CD4-positive, CD25-positive, alpha-beta regulatory T cell (primary cell): Measurements from ENCODE around the gene U2AF1L4. TPM values are rescaled to one million over a fixed set of nuclear protein-coding genes. Genes with fewer than 3 reads are reported as not detected.
A peak's percentile ranks its signal among the peaks of the same experiment; 100 is the strongest.

ENCODE experiments used
- ATAC-seq, 2 donors: fragments of 150-1000 bp; cut with Tn5 transposase; one replicate each; pipeline ENCODE4 v1.10.0; 2021; ENCODE audit warnings: low read depth in 2 of 2, moderate number of reproducible peaks in 2 of 2, moderate library complexity in 1 of 2
- DNase-seq, 3 donors: peaks; one replicate each; pipeline versions ENCODE4 v3.0.0 to v3.0.0-alpha.2; 2012 to 2022; ENCODE audit warnings: mixed read lengths in 1 of 3
- H3K27ac ChIP-seq: one replicate; pipeline ENCODE4 v1.7.0; 2013; ENCODE audit warnings: mild to moderate bottlenecking, low read length; ENCODE audit not compliant: insufficient read depth, poor library complexity, severe bottlenecking
- H3K27me3 ChIP-seq: one replicate; pipeline ENCODE4 v1.7.0; 2013; ENCODE audit warnings: low read length; ENCODE audit not compliant: control insufficient read depth, insufficient read depth
- H3K36me3 ChIP-seq: one replicate; pipeline ENCODE4 v1.7.0; 2013; ENCODE audit warnings: mild to moderate bottlenecking, low read length, moderate library complexity; ENCODE audit not compliant: control insufficient read depth, insufficient read depth
- H3K4me1 ChIP-seq: 2 replicates; pipeline ENCODE4 v1.7.0; 2013; ENCODE audit warnings: mild to moderate bottlenecking, low read length; ENCODE audit not compliant: insufficient read depth, control insufficient read depth, poor library complexity, severe bottlenecking
- H3K4me3 ChIP-seq: one replicate; pipeline ENCODE4 v1.7.0; 2013; ENCODE audit warnings: low read depth, mild to moderate bottlenecking, low read length, moderate library complexity
- H3K9me3 ChIP-seq, 2 experiments: 1 replicate in 1 of 2; 2 replicates in 1 of 2; pipeline ENCODE4 v1.7.0; 2013; ENCODE audit warnings: low read length in 2 of 2, mild to moderate bottlenecking in 1 of 2, moderate library complexity in 1 of 2; ENCODE audit not compliant: control insufficient read depth in 2 of 2
- H3K27ac Mint-ChIP-seq, 3 donors: one replicate each; pipeline ENCODE4 v1.8.0; 2020 to 2022; ENCODE audit warnings: mild to moderate bottlenecking in 3 of 3, mixed read lengths in 3 of 3, moderate library complexity in 2 of 3
- H3K27me3 Mint-ChIP-seq: one replicate; pipeline ENCODE4 v1.8.0; 2022; ENCODE audit warnings: mild to moderate bottlenecking, mixed read lengths
- H3K36me3 Mint-ChIP-seq: one replicate; pipeline ENCODE4 v1.8.0; 2020; ENCODE audit warnings: mixed read lengths
- H3K4me1 Mint-ChIP-seq, 4 donors: one replicate each; pipeline ENCODE4 v1.8.0; 2020 to 2022; ENCODE audit warnings: mixed read lengths in 4 of 4, mild to moderate bottlenecking in 1 of 4
- H3K4me3 Mint-ChIP-seq, 4 donors: one replicate each; pipeline ENCODE4 v1.8.0; 2020 to 2022; ENCODE audit warnings: mild to moderate bottlenecking in 4 of 4, mixed read lengths in 4 of 4, moderate library complexity in 3 of 4
- H3K9me3 Mint-ChIP-seq, 7 donors: one replicate each; pipeline ENCODE4 v1.8.0; 2020 to 2022; ENCODE audit warnings: mixed read lengths in 7 of 7, mild to moderate bottlenecking in 3 of 7, moderate library complexity in 2 of 7
- polyA plus RNA-seq, 4 donors: library from polyadenylated mRNA; unstranded; fragments of 300-500 nt; fragmentation: Illumina TruSeq; gene quantifications; one replicate each; pipeline ENCODE4 v1.2.3, GENCODE V29; 2021
- total RNA-seq: library from RNA; stranded (reverse); gene quantifications from one replicate; pipeline ENCODE4 v1.2.3, GENCODE V29; 2022

The U2AF1L4 gene
- total and polyA plus RNA-seq, 5 donors from 2014 or later = 48.4 to 70.8 (median 62.6) TPM

DNA sequence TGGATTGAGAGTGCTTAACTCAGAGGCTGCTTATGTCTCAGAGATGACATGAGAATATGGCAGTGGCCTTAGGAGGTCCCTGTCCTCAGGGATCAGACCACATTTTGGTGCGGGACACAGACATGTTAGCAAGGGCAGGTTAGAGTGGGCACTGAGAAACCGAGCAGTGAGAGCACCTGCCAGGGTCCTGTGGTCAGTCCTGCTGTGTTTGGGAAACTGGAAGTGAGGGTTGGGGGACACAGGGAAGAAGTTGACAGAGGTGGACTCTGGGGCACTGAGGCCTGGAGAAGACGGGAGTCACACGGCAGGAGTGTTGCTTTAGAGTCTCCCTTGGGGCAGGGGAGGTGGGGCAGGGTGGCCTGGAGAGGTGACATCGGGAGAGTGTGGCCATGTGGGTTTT is 10.3 kb downstream of the U2AF1L4 start:
- ATAC-seq (no peak), DNase-seq (no peak)
- no peaks in the 10 kb centered on the region for H3K27me3 ChIP-seq
- H3K4me3 ChIP-seq = no peak overlapping the region
- H3K36me3 ChIP-seq = peaks cover 70% of the 10 kb centered on the region
- H3K4me1 ChIP-seq = peaks cover 26% of the 10 kb centered on the region
- Mint-ChIP-seq H3K27ac (peak overlapping the region in 1 of 3 donors; percentile 80), H3K36me3 (peaks cover 31% of the 10 kb centered on the region), H3K9me3 (peaks cover 0 to 2% (median 0%) of the 10 kb centered on the region in 7 donors), H3K4me1 (peaks cover 0 to 44% (median 17%) of the 10 kb centered on the region in 4 donors), H3K4me3 (peak overlapping the region in 1 of 4 donors; percentile 5), H3K27me3 (no peaks in the 10 kb centered on the region)
- H3K9me3 ChIP-seq = no peaks in the 10 kb centered on the region
- H3K27ac ChIP-seq = no peak overlapping the region

DNA sequence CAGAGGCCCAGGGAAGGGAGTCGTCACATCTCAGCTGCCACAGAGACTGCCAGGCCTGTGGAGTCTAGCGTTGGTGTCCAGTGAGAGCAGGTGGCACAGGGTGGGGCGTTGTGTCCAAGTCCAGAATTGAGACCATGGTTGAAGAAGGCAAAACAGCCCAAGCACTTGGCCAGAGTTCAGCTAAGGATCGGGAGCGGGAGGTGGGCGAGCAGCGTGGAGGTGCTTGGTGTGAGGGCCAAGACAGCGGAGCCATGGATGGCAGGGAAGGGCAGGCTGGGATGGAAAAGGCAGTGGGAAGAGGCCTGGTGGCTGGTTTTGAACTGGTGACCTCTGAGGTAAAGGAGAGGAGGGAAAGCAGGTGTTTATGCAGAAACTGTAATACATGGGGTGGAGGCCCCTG is 10.9 kb downstream of the U2AF1L4 start:
- H3K4me3 Mint-ChIP-seq = peak overlapping the region in 2 of 4 donors; percentile 66 to 67

DNA sequence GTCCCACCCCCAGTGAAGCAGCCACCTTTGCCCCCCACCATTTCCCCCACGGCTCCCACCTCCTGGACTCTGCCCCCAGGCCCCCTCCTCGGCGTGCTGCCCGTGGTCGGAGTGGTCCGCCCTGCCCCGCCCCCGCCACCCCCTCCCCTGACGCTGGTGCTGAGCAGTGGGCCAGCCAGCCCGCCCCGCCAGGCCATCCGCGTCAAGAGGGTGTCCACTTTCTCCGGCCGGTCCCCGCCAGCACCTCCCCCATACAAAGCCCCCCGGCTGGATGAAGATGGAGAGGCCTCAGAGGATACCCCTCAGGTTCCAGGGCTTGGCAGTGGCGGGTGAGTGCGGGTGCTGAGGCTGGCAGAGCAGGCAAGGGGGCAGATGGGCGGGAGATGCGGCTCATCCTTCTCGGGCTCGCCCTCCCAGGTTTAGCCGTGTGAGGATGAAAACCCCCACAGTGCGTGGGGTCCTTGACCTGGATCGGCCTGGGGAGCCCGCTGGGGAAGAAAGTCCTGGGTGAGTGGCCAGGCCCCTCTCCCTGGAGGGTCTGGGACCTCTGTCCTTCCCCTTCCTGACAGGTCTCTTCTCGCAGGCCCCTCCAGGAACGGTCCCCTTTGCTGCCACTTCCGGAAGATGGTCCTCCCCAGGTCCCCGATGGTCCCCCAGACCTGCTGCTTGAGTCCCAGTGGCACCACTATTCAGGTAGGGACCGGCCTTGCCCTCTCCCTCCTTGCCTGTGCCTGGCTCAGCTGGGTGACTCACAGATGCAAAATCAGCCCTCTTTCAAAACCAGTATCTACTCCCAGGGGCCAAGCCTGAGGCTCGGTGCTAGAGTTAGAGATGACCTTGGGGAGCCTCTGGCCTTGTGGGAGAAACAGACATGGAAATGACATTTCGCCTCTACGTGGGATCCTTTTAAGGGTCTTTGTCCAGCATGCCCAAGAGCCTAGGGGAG is 11.8 kb downstream of the U2AF1L4 start:
- no peaks in the 10 kb centered on the region for H3K27me3 ChIP-seq
- H3K9me3 Mint-ChIP-seq = peaks cover 0 to 2% (median 0%) of the 10 kb centered on the region in 7 donors
- H3K4me1 Mint-ChIP-seq = peaks cover 0 to 32% (median 11%) of the 10 kb centered on the region in 4 donors
- no peak overlapping the region for H3K4me3 ChIP-seq
- no peak overlapping the region for H3K27ac ChIP-seq
- peak overlapping the region in 1 of 4 donors; percentile 67 for H3K4me3 Mint-ChIP-seq
- no peaks in the 10 kb centered on the region for H3K9me3 ChIP-seq
- H3K4me1 ChIP-seq = peaks cover 12% of the 10 kb centered on the region
- DNase-seq (no peak), ATAC-seq (no peak)
- H3K27me3 Mint-ChIP-seq = no peaks in the 10 kb centered on the region
- peaks cover 80% of the 10 kb centered on the region for H3K36me3 ChIP-seq
- H3K27ac Mint-ChIP-seq = peak overlapping the region in 2 of 3 donors; percentile 80 to 91
- peaks cover 38% of the 10 kb centered on the region for H3K36me3 Mint-ChIP-seq

More for the DNA sequence above, 10.9 kb downstream of the U2AF1L4 start:
- Mint-ChIP-seq H3K27ac (peak overlapping the region in 2 of 3 donors; percentile 80 to 91), H3K36me3 (peaks cover 35% of the 10 kb centered on the region), H3K27me3 (no peaks in the 10 kb centered on the region), H3K4me1 (peaks cover 0 to 38% (median 14%) of the 10 kb centered on the region in 4 donors), H3K9me3 (peaks cover 0 to 2% (median 0%) of the 10 kb centered on the region in 7 donors)
- Histone ChIP-seq H3K4me1 (peaks cover 20% of the 10 kb centered on the region), H3K27me3 (no peaks in the 10 kb centered on the region), H3K27ac (no peak overlapping the region), H3K9me3 (no peaks in the 10 kb centered on the region), H3K36me3 (peaks cover 76% of the 10 kb centered on the region), H3K4me3 (no peak overlapping the region)
- no peak for DNase-seq
- ATAC-seq = no peak

DNA sequence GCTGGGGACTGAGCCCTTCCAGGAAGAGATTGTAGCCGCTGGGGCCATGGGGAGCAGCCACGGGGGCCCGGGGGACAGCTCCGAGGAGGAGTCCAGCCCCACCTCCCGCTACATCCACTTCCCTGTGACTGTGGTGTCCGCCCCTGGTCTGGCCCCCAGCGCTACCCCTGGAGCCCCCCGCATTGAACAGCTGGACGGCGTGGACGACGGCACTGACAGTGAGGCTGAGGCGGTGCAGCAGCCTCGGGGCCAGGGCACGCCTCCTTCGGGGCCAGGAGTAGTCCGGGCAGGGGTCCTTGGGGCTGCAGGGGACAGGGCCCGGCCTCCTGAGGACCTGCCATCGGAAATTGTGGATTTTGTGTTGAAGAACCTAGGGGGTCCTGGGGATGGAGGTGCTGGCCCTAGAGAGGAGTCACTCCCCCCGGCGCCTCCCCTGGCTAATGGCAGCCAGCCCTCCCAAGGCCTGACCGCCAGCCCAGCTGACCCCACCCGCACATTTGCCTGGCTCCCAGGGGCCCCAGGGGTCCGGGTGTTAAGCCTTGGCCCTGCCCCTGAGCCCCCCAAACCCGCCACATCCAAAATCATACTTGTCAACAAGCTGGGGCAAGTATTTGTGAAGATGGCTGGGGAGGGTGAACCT is 12.6 kb downstream of the U2AF1L4 start:
- Histone ChIP-seq H3K4me3 (no peak overlapping the region), H3K4me1 (peaks cover 11% of the 10 kb centered on the region), H3K27me3 (no peaks in the 10 kb centered on the region), H3K36me3 (peaks cover 81% of the 10 kb centered on the region), H3K27ac (no peak overlapping the region), H3K9me3 (no peaks in the 10 kb centered on the region)
- H3K27ac Mint-ChIP-seq = no peak overlapping the region
- DNase-seq (no peak), ATAC-seq (no peak)
- H3K4me1 Mint-ChIP-seq = peaks cover 0 to 27% (median 10%) of the 10 kb centered on the region in 4 donors
- H3K27me3 Mint-ChIP-seq = no peaks in the 10 kb centered on the region
- H3K9me3 Mint-ChIP-seq = peaks cover 0 to 2% (median 0%) of the 10 kb centered on the region in 7 donors
- H3K4me3 Mint-ChIP-seq = no peak overlapping the region
- H3K36me3 Mint-ChIP-seq = peaks cover 38% of the 10 kb centered on the region

DNA sequence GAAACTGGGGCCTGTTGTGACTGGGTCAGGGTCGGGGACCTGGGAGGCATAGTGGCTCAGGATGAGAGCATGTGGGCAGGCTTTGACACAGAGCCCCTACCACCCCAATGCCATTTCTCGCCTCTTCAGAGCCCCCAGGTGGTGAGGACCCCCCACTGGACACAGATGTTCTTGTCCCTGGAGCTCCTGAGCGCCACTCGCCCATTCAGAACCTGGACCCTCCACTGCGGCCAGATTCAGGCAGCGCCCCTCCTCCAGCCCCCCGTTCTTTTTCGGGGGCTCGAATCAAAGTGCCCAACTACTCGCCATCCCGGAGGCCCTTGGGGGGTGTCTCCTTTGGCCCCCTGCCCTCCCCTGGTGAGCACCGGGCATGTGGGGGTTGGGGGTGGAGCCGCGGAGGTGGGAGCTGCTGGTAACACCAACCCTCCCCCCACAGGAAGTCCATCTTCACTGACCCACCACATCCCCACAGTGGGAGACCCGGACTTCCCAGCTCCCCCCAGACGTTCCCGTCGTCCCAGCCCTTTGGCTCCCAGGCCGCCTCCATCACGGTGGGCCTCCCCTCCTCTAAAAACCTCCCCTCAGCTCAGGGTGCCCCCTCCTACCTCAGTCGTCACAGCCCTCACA is 13.3 kb downstream of the U2AF1L4 start:
- peaks cover 83% of the 10 kb centered on the region for H3K36me3 ChIP-seq
- no peak overlapping the region for H3K27ac ChIP-seq
- H3K27me3 ChIP-seq = no peaks in the 10 kb centered on the region
- H3K27me3 Mint-ChIP-seq = no peaks in the 10 kb centered on the region
- peaks cover 4% of the 10 kb centered on the region for H3K4me1 ChIP-seq
- peaks cover 40% of the 10 kb centered on the region for H3K36me3 Mint-ChIP-seq
- H3K4me3 ChIP-seq = no peak overlapping the region
- DNase-seq (no peak), ATAC-seq (no peak)
- peaks cover 0 to 2% (median 0%) of the 10 kb centered on the region in 7 donors for H3K9me3 Mint-ChIP-seq
- no peaks in the 10 kb centered on the region for H3K9me3 ChIP-seq
- no peak overlapping the region for H3K4me3 Mint-ChIP-seq
- H3K27ac Mint-ChIP-seq = no peak overlapping the region
- peaks cover 0 to 20% (median 7%) of the 10 kb centered on the region in 4 donors for H3K4me1 Mint-ChIP-seq

DNA sequence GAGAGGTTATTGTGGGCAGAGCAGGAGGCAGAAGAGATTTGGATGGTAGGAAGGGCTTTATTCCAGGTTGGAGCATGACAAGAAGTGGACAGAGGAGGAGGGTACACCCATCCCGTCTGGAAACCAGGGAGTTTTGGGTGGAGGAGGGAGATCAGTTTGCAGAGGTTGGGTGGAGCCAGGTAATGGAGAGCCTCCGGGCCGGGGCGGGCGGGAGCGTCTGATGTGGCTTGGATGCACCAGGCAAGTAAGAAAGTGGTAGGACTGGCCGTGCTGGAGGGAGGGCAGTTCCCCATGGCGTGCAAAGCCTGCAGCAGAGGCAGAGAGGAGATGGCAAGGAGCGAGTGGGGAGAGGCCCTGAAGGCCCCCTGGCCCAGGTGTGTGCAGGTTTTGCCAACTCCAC is 13.9 kb downstream of the U2AF1L4 start:
- no peak overlapping the region for H3K27ac ChIP-seq
- H3K4me3 ChIP-seq = no peak overlapping the region
- H3K27me3 ChIP-seq = no peaks in the 10 kb centered on the region
- no peaks in the 10 kb centered on the region for H3K9me3 ChIP-seq
- H3K36me3 Mint-ChIP-seq = peaks cover 44% of the 10 kb centered on the region
- H3K36me3 ChIP-seq = peaks cover 81% of the 10 kb centered on the region
- ATAC-seq (no peak), DNase-seq (no peak)
- no peaks in the 10 kb centered on the region for H3K27me3 Mint-ChIP-seq
- peaks cover 0 to 16% (median 5%) of the 10 kb centered on the region in 4 donors for H3K4me1 Mint-ChIP-seq
- peaks cover 0 to 2% (median 0%) of the 10 kb centered on the region in 7 donors for H3K9me3 Mint-ChIP-seq
- no peaks in the 10 kb centered on the region for H3K4me1 ChIP-seq
- peak overlapping the region in 1 of 3 donors; percentile 58 for H3K27ac Mint-ChIP-seq
- H3K4me3 Mint-ChIP-seq = no peak overlapping the region

DNA sequence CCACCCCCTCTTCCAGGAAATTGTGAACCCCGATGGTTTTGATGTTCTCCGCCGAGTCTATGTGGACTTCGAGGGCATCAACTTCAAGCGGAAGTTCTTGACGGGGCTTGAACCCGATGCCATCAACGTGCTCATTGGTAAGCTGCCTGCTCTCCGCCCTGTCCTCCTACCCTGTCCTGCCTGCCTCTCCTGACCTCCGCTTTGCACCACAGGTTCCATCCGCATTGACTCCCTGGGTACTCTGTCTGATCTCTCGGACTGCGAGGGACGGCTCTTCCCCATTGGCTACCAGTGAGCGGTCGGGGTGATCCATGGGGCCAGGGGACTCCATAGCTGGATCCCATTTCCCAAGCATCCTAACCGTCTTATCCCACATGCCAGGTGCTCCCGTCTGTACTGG is 14.9 kb downstream of the U2AF1L4 start:
- H3K27me3 Mint-ChIP-seq = no peaks in the 10 kb centered on the region
- no peaks in the 10 kb centered on the region for H3K27me3 ChIP-seq
- ATAC-seq = no peak
- H3K36me3 Mint-ChIP-seq = peaks cover 49% of the 10 kb centered on the region
- no peak for DNase-seq
- no peaks in the 10 kb centered on the region for H3K9me3 ChIP-seq
- peaks cover 0 to 8% (median 3%) of the 10 kb centered on the region in 4 donors for H3K4me1 Mint-ChIP-seq
- H3K4me3 ChIP-seq = no peak overlapping the region
- peaks cover 0 to 2% (median 0%) of the 10 kb centered on the region in 7 donors for H3K9me3 Mint-ChIP-seq
- H3K27ac Mint-ChIP-seq = no peak overlapping the region
- peaks cover 84% of the 10 kb centered on the region for H3K36me3 ChIP-seq
- no peak overlapping the region for H3K4me3 Mint-ChIP-seq
- no peaks in the 10 kb centered on the region for H3K4me1 ChIP-seq
- no peak overlapping the region for H3K27ac ChIP-seq
